OCI-M2 (cell line): Measurements from ENCODE around the gene PARN.
"Not testable (repeated sequence)": the region's sequence is repeated elsewhere in the genome, so short reads cannot be mapped to it uniquely, and the experiment has no call there.

Experiments used
- DNase-seq: peaks from one replicate; lab custom pipeline; 2025; ENCODE audit not compliant: unreplicated experiment; lab: John Stamatoyannopoulos, UW

The PARN gene

GRCh38 chr16:14632693-14633569 is 2.9 kb upstream of the PARN start, which contains the start of gene BFAR:
Gene BFAR (plus strand): TSS chr16:14632951. CDS start chr16:14644347, 11,396 bp downstream.
- DNase-seq, result peak; percentile 56

GRCh38 chr16:14630620-14631330 is 715 bp upstream of the PARN start:
- DNase-seq, result not testable (repeated sequence)

GRCh38 chr16:14629612-14629918 is 495 bp downstream of the PARN start:
- no peak for DNase-seq

- DNase-seq, result no peak
Observed at GRCh38 chr16:14628806-14629611, 1.1 kb downstream of the PARN start.

GRCh38 chr16:14627078-14627477 is 3.0 kb downstream of the PARN start:
- DNase-seq, result no peak

GRCh38 chr16:14618566-14618965 is 11.5 kb downstream of the PARN start:
- DNase-seq, result no peak

- DNase-seq, result no peak
Observed at GRCh38 chr16:14616280-14616679, 13.8 kb downstream of the PARN start.

GRCh38 chr16:14613991-14614390 is 16.1 kb downstream of the PARN start:
- no peak for DNase-seq

- DNase-seq, result no peak
Observed at GRCh38 chr16:14611660-14612059, 18.4 kb downstream of the PARN start.

- DNase-seq, result no peak
Observed at GRCh38 chr16:14609716-14610115, 20.3 kb downstream of the PARN start.

- no peak for DNase-seq
Observed at GRCh38 chr16:14608604-14609003, 21.5 kb downstream of the PARN start.

- DNase-seq, result no peak
Observed at GRCh38 chr16:14608111-14608566, 21.9 kb downstream of the PARN start.

GRCh38 chr16:14606102-14606501 is 24.0 kb downstream of the PARN start:
- DNase-seq, result no peak

GRCh38 chr16:14602443-14602963 is 27.6 kb downstream of the PARN start:
- DNase-seq, result no peak

GRCh38 chr16:14600164-14600563 is 29.9 kb downstream of the PARN start:
- no peak for DNase-seq

GRCh38 chr16:14586637-14587305 is 43.3 kb downstream of the PARN start:
- DNase-seq, result no peak

- DNase-seq, result no peak
Observed at GRCh38 chr16:14585287-14585686, 44.8 kb downstream of the PARN start.

- DNase-seq, result not testable (repeated sequence)
Observed at GRCh38 chr16:14580926-14581325, 49.1 kb downstream of the PARN start.

GRCh38 chr16:14579266-14579665 is 50.8 kb downstream of the PARN start:
- DNase-seq, result no peak

GRCh38 chr16:14576532-14576931 is 53.5 kb downstream of the PARN start:
- DNase-seq, result no peak

- no peak for DNase-seq
Observed at GRCh38 chr16:14576069-14576468, 54.0 kb downstream of the PARN start.
